Natural killer cell treated with Interleukin-12 subunit alpha and Interleukin-12 subunit beta and Interleukin-15 and Interleukin-18, amount 100 ng/mL, for 72 hours (primary cell): ENCODE data around the gene APOBEC4. TPM values are rescaled to one million over a fixed set of nuclear protein-coding genes. Genes with fewer than 3 reads are reported as not detected.
A peak's percentile ranks its signal among the peaks of the same experiment; 100 is the strongest.

Experiments used
- ATAC-seq, 2 donors: fragments of 150-1000 bp; cut with Tn5 transposase in 1 of 2; sonication (Bioruptor Pico), chemical (Tn5 transposase) in 1 of 2; 2 replicates each; pipeline ENCODE4 v1.10.0; 2021
- DNase-seq: peaks from one replicate; pipeline ENCODE4 v3.0.0; 2022; ENCODE audit warnings: low spot score
- H3K27ac Mint-ChIP-seq, 2 donors: 1 replicate in 1 of 2; 2 replicates in 1 of 2; pipeline ENCODE4 v1.8.0; 2022; ENCODE audit warnings: mixed read lengths in 2 of 2, mild to moderate bottlenecking in 1 of 2, moderate library complexity in 1 of 2
- H3K27me3 Mint-ChIP-seq, 2 donors: 1 replicate in 1 of 2; 2 replicates in 1 of 2; pipeline ENCODE4 v1.8.0; 2022; ENCODE audit warnings: mixed read lengths in 2 of 2
- H3K36me3 Mint-ChIP-seq: one replicate; pipeline ENCODE4 v1.8.0; 2022; ENCODE audit warnings: mixed read lengths
- H3K4me1 Mint-ChIP-seq, 2 donors: 1 replicate in 1 of 2; 2 replicates in 1 of 2; pipeline ENCODE4 v1.8.0; 2022; ENCODE audit warnings: low read depth in 2 of 2, mixed read lengths in 2 of 2, mild to moderate bottlenecking in 1 of 2
- H3K4me3 Mint-ChIP-seq: one replicate; pipeline ENCODE4 v1.8.0; 2022; ENCODE audit warnings: mixed read lengths
- H3K9me3 Mint-ChIP-seq: 2 replicates; pipeline ENCODE4 v1.8.0; 2022; ENCODE audit warnings: mixed read lengths
- total RNA-seq, 2 donors: library from RNA; stranded (reverse); gene quantifications; one replicate each; pipeline ENCODE4 v1.2.3, GENCODE V29; 2022

Gene APOBEC4
- total RNA-seq, 2 donors from 2014 or later, result not detected

- DNase-seq, result no peak
- H3K4me3 Mint-ChIP-seq, result peak overlapping the region; percentile 4
- peaks cover 4% of the 10 kb centered on the region for H3K36me3 Mint-ChIP-seq
- H3K27ac Mint-ChIP-seq, result peak overlapping the region; percentile 6 to 76
- ATAC-seq, result no peak
- peaks cover 10 to 11% of the 10 kb centered on the region in 2 donors for H3K27me3 Mint-ChIP-seq
- H3K4me1 Mint-ChIP-seq, result peaks cover 32 to 39% of the 10 kb centered on the region in 2 donors
- no peaks in the 10 kb centered on the region for H3K9me3 Mint-ChIP-seq
Measured at GRCh38 chr1:183597656-183598347, 55.3 kb downstream of the APOBEC4 start.

- Mint-ChIP-seq H3K4me3 (no peak overlapping the region), H3K4me1 (peaks cover 34 to 44% of the 10 kb centered on the region in 2 donors), H3K27ac (no peak overlapping the region), H3K9me3 (no peaks in the 10 kb centered on the region), H3K27me3 (peaks cover 11 to 13% of the 10 kb centered on the region in 2 donors), H3K36me3 (peaks cover 4% of the 10 kb centered on the region)
- ATAC-seq (no peak), DNase-seq (no peak)
Measured at GRCh38 chr1:183596500-183596899, 56.6 kb downstream of the APOBEC4 start.

Other genes with a start within 250 kb of the APOBEC4 start
- gene NMNAT2, start 234.9 kb downstream of the APOBEC4 start, total RNA-seq, result not detected
- gene SMG7, start 180.8 kb downstream of the APOBEC4 start, total RNA-seq, result 10 to 100 TPM; 90.2 to 96.1 TPM
- 10 to 100 TPM in 1 of 2 donors, 1 to 10 TPM in 1; 5.4 to 20.5 TPM for gene NCF2, start 62.9 kb downstream of the APOBEC4 start, total RNA-seq
- 100 to 1,000 TPM; 120 to 221 TPM for gene ARPC5, start 17.5 kb downstream of the APOBEC4 start, total RNA-seq
- gene RGL1, start 151.8 kb upstream of the APOBEC4 start, total RNA-seq, result 1 to 10 TPM; 3.7 to 5.0 TPM